IPS-20b (cell line): ENCODE results near the gene SLA2.
"Not testable (repeated sequence)": the region's sequence is repeated elsewhere in the genome, so short reads cannot be mapped to it uniquely, and the experiment has no call there.

ENCODE experiments used
- H3K27ac ChIP-seq: one replicate; pipeline ENCODE4 v1.5.1; 2013; ENCODE audit warnings: low read length
- H3K27me3 ChIP-seq: 2 replicates; pipeline ENCODE4 v1.6.1; 2013; ENCODE audit warnings: mild to moderate bottlenecking, low read length, inconsistent platforms; ENCODE audit not compliant: insufficient read depth
- H3K36me3 ChIP-seq: 2 replicates; pipeline ENCODE4 v1.6.1; 2013; ENCODE audit warnings: low read depth, mild to moderate bottlenecking, inconsistent platforms, low read length, moderate library complexity; ENCODE audit not compliant: insufficient read depth
- H3K4me1 ChIP-seq: 2 replicates; pipeline ENCODE4 v1.6.1; 2013; ENCODE audit warnings: mild to moderate bottlenecking, control low read depth, inconsistent platforms, low read length, moderate library complexity; ENCODE audit not compliant: insufficient read depth
- H3K4me3 ChIP-seq: 2 replicates; pipeline ENCODE4 v1.5.1; 2013; ENCODE audit warnings: mild to moderate bottlenecking, low read length, inconsistent platforms
- H3K9ac ChIP-seq: 2 replicates; pipeline ENCODE4 v1.6.1; 2013; ENCODE audit warnings: low read depth, mild to moderate bottlenecking, inconsistent platforms, low read length, moderate library complexity
- H3K9me3 ChIP-seq: 2 replicates; pipeline ENCODE4 v1.6.1; 2013; ENCODE audit warnings: mild to moderate bottlenecking, low read depth, low read length, inconsistent platforms; ENCODE audit not compliant: insufficient read depth

Gene SLA2

GRCh38 chr20:36645998-36646397, at the start of gene SLA2:
Gene SLA2 (minus strand): TSS chr20:36646196. CDS start chr20:36641335, 4,861 bp downstream.
- Histone ChIP-seq H3K4me3 (no peak within 1 kb of the TSS), H3K27me3 (no peaks in the 10 kb centered on the region), H3K4me1 (peaks cover 9% of the 10 kb centered on the region; the same call in 1 of the 2 replicates), H3K9ac (no peak within 1 kb of the TSS), H3K36me3 (no peaks in the 10 kb centered on the region), H3K27ac (no peak within 1 kb of the TSS), H3K9me3 (no peaks in the 10 kb centered on the region)

GRCh38 chr20:36695467-36695866, 49.5 kb upstream of the SLA2 start:
- H3K4me3 ChIP-seq, H3K27ac ChIP-seq: not testable (repeated sequence)

GRCh38 chr20:36688630-36689029, 42.6 kb upstream of the SLA2 start:
- Histone ChIP-seq H3K36me3 (no peaks in the 10 kb centered on the region), H3K27ac (no peak overlapping the region), H3K9ac (no peak overlapping the region), H3K9me3 (no peaks in the 10 kb centered on the region; the same call in 1 of the 2 replicates), H3K27me3 (no peaks in the 10 kb centered on the region), H3K4me3 (no peak overlapping the region), H3K4me1 (no peaks in the 10 kb centered on the region)

More at GRCh38 chr20:36695467-36695866, 49.5 kb upstream of the SLA2 start:
- not testable (repeated sequence) for H3K4me1 ChIP-seq, H3K9ac ChIP-seq, H3K27me3 ChIP-seq, H3K36me3 ChIP-seq
- H3K9me3 ChIP-seq = peaks cover 15% of the 10 kb centered on the region; the same call in 1 of the 2 replicates

DNA sequence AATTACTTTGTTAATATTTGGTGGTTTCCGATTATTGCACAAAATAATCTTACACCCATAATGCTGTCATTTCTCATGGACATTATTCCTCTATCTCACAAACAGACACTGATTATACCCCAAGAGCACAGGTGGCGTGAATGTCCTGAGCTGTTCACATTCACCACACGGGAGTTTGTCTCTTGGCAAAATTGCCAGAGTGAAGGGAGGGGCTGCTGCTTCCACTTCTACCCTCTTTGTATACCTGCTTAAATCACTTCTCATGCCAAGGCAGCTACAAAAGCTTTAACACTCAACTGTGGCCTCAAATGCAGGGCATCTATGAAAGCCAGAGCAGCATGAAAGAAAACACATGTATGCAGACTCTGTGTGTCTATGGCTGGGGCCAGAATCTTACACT, 41.9 kb upstream of the SLA2 start:
- H3K36me3 ChIP-seq = no peaks in the 10 kb centered on the region
- H3K27ac ChIP-seq = no peak overlapping the region
- H3K4me1 ChIP-seq = no peaks in the 10 kb centered on the region
- no peak overlapping the region for H3K4me3 ChIP-seq
- H3K9ac ChIP-seq = no peak overlapping the region
- H3K27me3 ChIP-seq = no peaks in the 10 kb centered on the region
- H3K9me3 ChIP-seq = no peaks in the 10 kb centered on the region

DNA sequence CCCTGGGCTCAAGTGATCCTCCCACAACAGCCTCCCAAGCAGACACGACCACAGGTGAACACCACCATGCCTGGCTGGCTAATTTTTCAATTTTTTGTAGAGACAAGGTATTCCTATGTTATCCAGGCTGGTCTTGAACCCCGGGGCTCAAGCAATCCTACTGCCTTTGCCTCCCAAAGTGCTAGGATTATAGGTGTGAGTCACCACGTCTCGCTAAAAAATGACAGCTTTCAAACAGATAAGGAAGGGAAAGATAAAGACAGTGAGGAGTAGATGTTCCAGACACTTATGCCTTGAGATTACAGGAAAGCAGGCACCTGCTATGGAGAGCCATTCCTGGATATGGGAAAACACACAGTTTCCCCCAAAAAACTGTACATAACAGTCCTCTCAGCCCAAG, 40.9 kb upstream of the SLA2 start:
- Histone ChIP-seq H3K4me1 (no peaks in the 10 kb centered on the region), H3K4me3 (no peak overlapping the region), H3K36me3 (no peaks in the 10 kb centered on the region), H3K9ac (no peak overlapping the region), H3K9me3 (no peaks in the 10 kb centered on the region), H3K27me3 (no peaks in the 10 kb centered on the region), H3K27ac (no peak overlapping the region)

DNA sequence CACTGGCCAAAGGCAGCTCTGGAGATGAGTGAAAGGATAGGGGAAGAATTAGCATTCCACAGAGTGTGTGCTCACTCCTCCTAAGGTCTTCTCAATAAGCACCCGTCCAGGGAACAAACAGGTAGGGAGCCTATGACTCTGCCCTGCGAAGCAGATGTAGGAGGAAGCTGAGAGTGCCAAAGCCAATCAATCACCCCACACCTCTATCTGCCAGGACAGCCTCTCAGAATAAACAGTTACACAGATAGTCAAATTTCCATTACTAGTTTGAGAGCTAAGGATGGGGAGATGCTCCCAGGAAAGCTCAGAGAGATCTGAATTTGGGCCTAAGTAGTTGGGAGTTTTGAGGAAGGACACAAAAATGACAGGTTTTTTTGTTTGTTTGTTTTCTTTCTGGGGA, 40.5 kb upstream of the SLA2 start:
- Histone ChIP-seq H3K4me1 (no peaks in the 10 kb centered on the region), H3K36me3 (no peaks in the 10 kb centered on the region), H3K27ac (no peak overlapping the region), H3K9ac (no peak overlapping the region), H3K27me3 (no peaks in the 10 kb centered on the region), H3K4me3 (no peak overlapping the region), H3K9me3 (no peaks in the 10 kb centered on the region)

GRCh38 chr20:36684747-36685146, 38.8 kb upstream of the SLA2 start:
- no peak overlapping the region for H3K27ac ChIP-seq
- no peaks in the 10 kb centered on the region for H3K4me1 ChIP-seq
- no peaks in the 10 kb centered on the region for H3K36me3 ChIP-seq
- H3K27me3 ChIP-seq = no peaks in the 10 kb centered on the region
- H3K4me3 ChIP-seq = no peak overlapping the region
- no peaks in the 10 kb centered on the region for H3K9me3 ChIP-seq
- H3K9ac ChIP-seq = no peak overlapping the region

DNA sequence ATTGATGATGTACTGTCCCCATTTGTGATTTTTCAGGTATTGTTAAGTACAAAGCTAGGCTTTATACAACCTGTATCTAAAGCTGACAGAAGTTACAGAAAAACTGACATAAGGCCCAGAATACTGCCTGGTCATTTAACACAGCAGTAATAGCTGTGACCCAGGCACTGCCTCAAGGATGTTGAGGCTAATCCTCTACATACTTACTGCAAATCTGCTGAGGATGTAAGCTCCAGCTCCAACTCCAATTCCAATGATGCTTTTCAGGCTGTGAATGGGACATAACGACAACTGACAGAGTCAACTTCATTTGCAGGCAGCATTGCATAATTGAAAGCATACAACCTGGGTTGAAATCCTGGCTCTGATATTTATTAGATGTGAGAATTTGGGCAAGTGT, 36.3 kb upstream of the SLA2 start:
- H3K36me3 ChIP-seq = no peaks in the 10 kb centered on the region
- H3K9ac ChIP-seq = no peak overlapping the region
- no peaks in the 10 kb centered on the region for H3K9me3 ChIP-seq
- peaks cover 8% of the 10 kb centered on the region; the same call in 1 of the 2 replicates for H3K4me1 ChIP-seq
- no peak overlapping the region for H3K4me3 ChIP-seq
- no peaks in the 10 kb centered on the region for H3K27me3 ChIP-seq
- no peak overlapping the region for H3K27ac ChIP-seq

DNA sequence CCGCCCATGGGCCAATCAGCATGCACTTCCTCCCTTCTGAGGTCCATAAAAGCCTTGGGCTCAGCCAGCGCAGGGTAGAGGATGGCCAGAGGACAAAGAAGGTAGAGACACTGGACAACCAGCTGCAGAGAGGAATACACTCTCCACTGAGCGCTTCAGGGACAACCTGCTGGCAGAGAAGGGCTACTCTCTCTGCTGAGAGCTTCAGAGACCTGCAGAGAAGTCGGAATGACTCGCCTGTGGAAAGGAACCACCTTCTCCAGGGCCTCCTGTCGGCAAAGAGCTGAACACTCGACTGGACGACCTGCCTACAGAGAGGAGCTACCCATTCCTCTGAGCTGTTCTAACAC, 31.4 kb upstream of the SLA2 start:
- H3K9me3 ChIP-seq = no peaks in the 10 kb centered on the region
- H3K4me3 ChIP-seq = peak overlapping the region; percentile 77
- no peaks in the 10 kb centered on the region for H3K36me3 ChIP-seq
- peak overlapping the region; percentile 88 for H3K27ac ChIP-seq
- no peaks in the 10 kb centered on the region for H3K27me3 ChIP-seq
- peak overlapping the region; percentile 81 for H3K9ac ChIP-seq
- H3K4me1 ChIP-seq = peaks cover 8% of the 10 kb centered on the region; the same call in 1 of the 2 replicates

DNA sequence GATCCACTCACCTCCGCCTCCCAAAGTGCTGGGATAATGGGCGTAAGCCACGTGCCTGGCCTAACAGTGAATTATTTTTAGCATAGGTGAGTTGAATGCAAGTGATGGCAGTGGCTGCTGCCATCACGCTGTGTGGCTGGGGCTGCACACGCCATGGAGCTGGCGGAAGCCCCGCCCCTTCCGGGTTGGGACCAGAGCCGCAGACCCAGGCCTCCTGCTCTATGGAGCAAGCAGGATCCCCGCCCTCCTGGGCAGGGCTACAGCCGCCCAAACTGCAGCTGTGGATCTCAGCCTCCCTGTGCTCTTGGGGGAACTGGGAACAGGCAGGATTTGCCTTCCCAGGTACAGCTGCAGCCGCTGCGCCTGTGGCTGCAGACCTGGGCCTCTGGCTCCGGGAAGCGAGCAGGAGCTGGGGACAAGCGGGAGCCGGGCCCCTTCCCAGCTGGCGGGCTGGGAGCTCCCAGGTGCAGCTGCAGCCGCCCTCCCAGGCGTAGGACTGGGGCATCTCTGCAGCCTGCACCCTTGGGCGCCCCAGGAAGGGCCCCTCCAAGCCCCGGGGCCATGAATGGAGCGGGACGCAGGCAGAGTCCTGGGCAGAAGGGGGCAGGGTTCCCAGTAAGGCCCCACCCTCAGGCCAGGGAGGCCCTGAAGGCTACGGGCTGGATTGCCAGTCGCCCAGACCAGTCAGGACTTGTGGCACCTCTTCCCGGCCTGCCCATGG, 30.9 kb upstream of the SLA2 start:
- H3K27me3 ChIP-seq = no peaks in the 10 kb centered on the region
- H3K4me3 ChIP-seq = peak overlapping the region; percentile 77
- peaks cover 8% of the 10 kb centered on the region; the same call in 1 of the 2 replicates for H3K4me1 ChIP-seq
- no peaks in the 10 kb centered on the region for H3K36me3 ChIP-seq
- peak overlapping the region; percentile 88 for H3K27ac ChIP-seq
- H3K9me3 ChIP-seq = no peaks in the 10 kb centered on the region
- H3K9ac ChIP-seq = peak overlapping the region; percentile 91; the same call in 1 of the 2 replicates

- H3K27ac ChIP-seq, H3K9ac ChIP-seq, H3K36me3 ChIP-seq, H3K4me3 ChIP-seq, H3K9me3 ChIP-seq, H3K27me3 ChIP-seq, H3K4me1 ChIP-seq: not testable (repeated sequence)
These were observed 29.5 kb upstream of the SLA2 start for GRCh38 chr20:36675545-36675944.

- no peak overlapping the region for H3K27ac ChIP-seq
- no peak overlapping the region for H3K9ac ChIP-seq
- H3K4me3 ChIP-seq = no peak overlapping the region
- H3K36me3 ChIP-seq = peaks cover 4% of the 10 kb centered on the region; the same call in 1 of the 2 replicates
- H3K9me3 ChIP-seq = no peaks in the 10 kb centered on the region
- H3K27me3 ChIP-seq = no peaks in the 10 kb centered on the region
- peaks cover 6% of the 10 kb centered on the region; the same call in 1 of the 2 replicates for H3K4me1 ChIP-seq
These were observed 27.0 kb upstream of the SLA2 start for GRCh38 chr20:36672991-36673390.
